Measurements from ENCODE around the gene CARNS1. TPM values are rescaled to one million over a fixed set of nuclear protein-coding genes. Genes with fewer than 3 reads are reported as not detected.

CARNS1 gene
- polyA plus RNA-seq, 1 donor from 2014 or later: not detected

GRCh38 chr11:67448220-67448609 is 32.7 kb downstream of the CARNS1 start:
- H3K9ac ChIP-seq (ENCODE audit: low read length): no peak overlapping the region
- H3K27me3 ChIP-seq (ENCODE audit: insufficient read depth, low read depth, low read length): no peaks in the 10 kb centered on the region
- no peak overlapping the region for H2AFZ ChIP-seq (ENCODE audit: low read depth, low read length)
- H3K36me3 ChIP-seq (ENCODE audit: insufficient read depth, low read length): no peaks in the 10 kb centered on the region
- H3K27ac ChIP-seq (ENCODE audit: low read length): no peak overlapping the region
- H3K9me3 ChIP-seq (ENCODE audit: low read length): no peaks in the 10 kb centered on the region
- H3F3A ChIP-seq (ENCODE audit: insufficient read depth, low read length, poor library complexity, severe bottlenecking): no peaks in the 10 kb centered on the region
- no peak overlapping the region for H3K4me3 ChIP-seq (ENCODE audit: low read length)
- no peaks in the 10 kb centered on the region for H3K79me2 ChIP-seq (replicated peaks; ENCODE audit: insufficient read depth, low read length)
- TF ChIP-seq RAD21 (conservative IDR thresholded peaks at IDR 0.05): no peak
- no peak for TF ChIP-seq EP300 (conservative IDR thresholded peaks at IDR 0.05; ENCODE audit: poor library complexity, severe bottlenecking)
- no peak for TF ChIP-seq TAF1 (IDR thresholded peaks at IDR 0.05; ENCODE audit: low read depth)
- no peak for TF ChIP-seq REST (IDR thresholded peaks at IDR 0.05; ENCODE audit: borderline replicate concordance)
- no peak for TF ChIP-seq SMC3 (conservative IDR thresholded peaks at IDR 0.05; ENCODE audit: poor library complexity)
- no peak for TF ChIP-seq POLR2AphosphoS5 (IDR thresholded peaks at IDR 0.05)
- no peak for TF ChIP-seq EZH2 (IDR thresholded peaks at IDR 0.05; ENCODE audit: borderline replicate concordance, insufficient read depth, low read length, poor library complexity, severe bottlenecking)
- no peak for TF ChIP-seq CTCF (IDR thresholded peaks at IDR 0.05; ENCODE audit: poor library complexity, severe bottlenecking)
- no peak for TF ChIP-seq MXI1 (conservative IDR thresholded peaks at IDR 0.05; ENCODE audit: poor library complexity, severe bottlenecking)
- H4K20me1 ChIP-seq (ENCODE audit: insufficient read depth): no peaks in the 10 kb centered on the region
- no peaks in the 10 kb centered on the region for H3K9me2 ChIP-seq (ENCODE audit: insufficient read depth, low read length)
- no peak overlapping the region for H3K4me2 ChIP-seq (ENCODE audit: low read length)

GRCh38 chr11:67449116-67449844 is 33.8 kb downstream of the CARNS1 start:
- H3K36me3 ChIP-seq (ENCODE audit: insufficient read depth, low read length): no peaks in the 10 kb centered on the region

More at GRCh38 chr11:67449116-67449844, 33.8 kb downstream of the CARNS1 start:
- Histone ChIP-seq H2AFZ (ENCODE audit: low read depth, low read length) (no peak overlapping the region), H3K27ac (ENCODE audit: low read length) (no peak overlapping the region), H3K4me3 (ENCODE audit: low read length) (no peak overlapping the region), H3K9ac (ENCODE audit: low read length) (no peak overlapping the region), H3K27me3 (ENCODE audit: insufficient read depth, low read depth, low read length) (no peaks in the 10 kb centered on the region), H3K79me2 (replicated peaks; ENCODE audit: insufficient read depth, low read length) (no peaks in the 10 kb centered on the region), H3K4me2 (ENCODE audit: low read length) (no peak overlapping the region), H4K20me1 (ENCODE audit: insufficient read depth) (no peaks in the 10 kb centered on the region), H3K9me2 (ENCODE audit: insufficient read depth, low read length) (no peaks in the 10 kb centered on the region), H3K9me3 (ENCODE audit: low read length) (no peaks in the 10 kb centered on the region), H3F3A (ENCODE audit: insufficient read depth, low read length, poor library complexity, severe bottlenecking) (no peaks in the 10 kb centered on the region)
- TF ChIP-seq MXI1 (conservative IDR thresholded peaks at IDR 0.05; ENCODE audit: poor library complexity, severe bottlenecking) (no peak), EP300 (conservative IDR thresholded peaks at IDR 0.05; ENCODE audit: poor library complexity, severe bottlenecking) (no peak), REST (IDR thresholded peaks at IDR 0.05; ENCODE audit: borderline replicate concordance) (no peak), TAF1 (IDR thresholded peaks at IDR 0.05; ENCODE audit: low read depth) (no peak), SMC3 (conservative IDR thresholded peaks at IDR 0.05; ENCODE audit: poor library complexity) (no peak), EZH2 (IDR thresholded peaks at IDR 0.05; ENCODE audit: borderline replicate concordance, insufficient read depth, low read length, poor library complexity, severe bottlenecking) (no peak)

Measured in neural cell (in vitro differentiated cells).